ENCODE data around the gene HACE1. TPM values are rescaled to one million over a fixed set of nuclear protein-coding genes. Genes with fewer than 3 reads are reported as not detected.

HACE1 gene
- total RNA-seq, 6 donors from 2014 or later = 6.3 to 25.3 (median 14.7) TPM

DNA sequence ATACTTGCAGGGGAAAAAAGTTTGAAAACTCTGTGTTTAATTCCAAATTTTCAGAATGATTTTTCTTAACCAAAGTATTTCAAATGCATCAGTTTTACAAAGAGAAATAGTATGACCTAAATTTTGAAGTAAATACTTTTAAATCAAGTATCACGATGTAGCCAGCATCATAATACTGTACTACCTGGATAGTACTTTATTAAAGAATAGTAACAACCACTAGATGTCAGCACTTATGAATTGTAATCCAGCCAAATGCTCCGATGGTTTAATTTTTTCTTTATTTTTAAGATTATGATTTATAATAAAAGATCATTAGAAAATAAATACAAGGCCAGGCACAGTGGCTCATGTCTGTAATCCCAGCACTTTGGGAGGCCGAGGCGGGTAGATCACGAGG, 37.2 kb upstream of the HACE1 start:
- Histone ChIP-seq H3K4me1 (no peaks in the 10 kb centered on the region), H3K4me3 (no peak overlapping the region), H3K9me3 (no peaks in the 10 kb centered on the region), H3K27me3 (no peaks in the 10 kb centered on the region), H3K36me3 (no peaks in the 10 kb centered on the region), H3K27ac (no peak overlapping the region)
- WGBS, 2 donors = 71 to 73% methylated on average over 5 of the region's 5 CpGs
- TF ChIP-seq EP300 (IDR thresholded peaks at IDR 0.05) = no peak
- no peak for TF ChIP-seq POLR2AphosphoS5 (IDR thresholded peaks at IDR 0.05)
- TF ChIP-seq, protein P1, sequence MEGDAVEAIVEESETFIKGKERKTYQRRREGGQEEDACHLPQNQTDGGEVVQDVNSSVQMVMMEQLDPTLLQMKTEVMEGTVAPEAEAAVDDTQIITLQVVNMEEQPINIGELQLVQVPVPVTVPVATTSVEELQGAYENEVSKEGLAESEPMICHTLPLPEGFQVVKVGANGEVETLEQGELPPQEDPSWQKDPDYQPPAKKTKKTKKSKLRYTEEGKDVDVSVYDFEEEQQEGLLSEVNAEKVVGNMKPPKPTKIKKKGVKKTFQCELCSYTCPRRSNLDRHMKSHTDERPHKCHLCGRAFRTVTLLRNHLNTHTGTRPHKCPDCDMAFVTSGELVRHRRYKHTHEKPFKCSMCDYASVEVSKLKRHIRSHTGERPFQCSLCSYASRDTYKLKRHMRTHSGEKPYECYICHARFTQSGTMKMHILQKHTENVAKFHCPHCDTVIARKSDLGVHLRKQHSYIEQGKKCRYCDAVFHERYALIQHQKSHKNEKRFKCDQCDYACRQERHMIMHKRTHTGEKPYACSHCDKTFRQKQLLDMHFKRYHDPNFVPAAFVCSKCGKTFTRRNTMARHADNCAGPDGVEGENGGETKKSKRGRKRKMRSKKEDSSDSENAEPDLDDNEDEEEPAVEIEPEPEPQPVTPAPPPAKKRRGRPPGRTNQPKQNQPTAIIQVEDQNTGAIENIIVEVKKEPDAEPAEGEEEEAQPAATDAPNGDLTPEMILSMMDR (IDR thresholded peaks at IDR 0.05) = no peak
- TF ChIP-seq POLR2A (IDR thresholded peaks at IDR 0.05) = no peak
- ATAC-seq (ENCODE audit: low FRiP score in 2 of 2) (no peak), DNase-seq (no peak)

GRCh38 chr6:104888066-104888465, 28.3 kb upstream of the HACE1 start:
- H3K27ac ChIP-seq = no peak overlapping the region
- H3K4me1 ChIP-seq = no peaks in the 10 kb centered on the region
- H3K9me3 ChIP-seq = peaks cover 0 to 7% (median 0%) of the 10 kb centered on the region in 4 donors
- no peaks in the 10 kb centered on the region for H3K36me3 ChIP-seq
- no peak for DNase-seq
- no peak overlapping the region for H3K4me3 ChIP-seq
- WGBS, 2 donors = 79 to 83% methylated on average over 3 of the region's 3 CpGs
- TF ChIP-seq POLR2A (IDR thresholded peaks at IDR 0.05) (no peak), POLR2AphosphoS5 (IDR thresholded peaks at IDR 0.05) (no peak)
- TF ChIP-seq, protein P1 (IDR thresholded peaks at IDR 0.05) = no peak
- ATAC-seq (ENCODE audit: low FRiP score in 2 of 2) = no peak
- H3K27me3 ChIP-seq = no peaks in the 10 kb centered on the region

- Histone ChIP-seq H3K4me1 (no peaks in the 10 kb centered on the region), H3K27ac (no peak overlapping the region), H3K9me3 (peaks cover 0 to 7% (median 0%) of the 10 kb centered on the region in 4 donors), H3K4me3 (no peak overlapping the region), H3K36me3 (no peaks in the 10 kb centered on the region), H3K27me3 (no peaks in the 10 kb centered on the region)
- TF ChIP-seq EP300 (IDR thresholded peaks at IDR 0.05) = no peak
- no peak for TF ChIP-seq POLR2A (IDR thresholded peaks at IDR 0.05)
- no peak for TF ChIP-seq POLR2AphosphoS5 (IDR thresholded peaks at IDR 0.05)
- TF ChIP-seq, protein P1 (IDR thresholded peaks at IDR 0.05) = no peak
- no peak for ATAC-seq (ENCODE audit: low FRiP score in 2 of 2)
- 53 to 62% methylated on average over 7 of the region's 7 CpGs for WGBS, 2 donors
- DNase-seq = no peak
Observed at GRCh38 chr6:104887350-104887749, 27.6 kb upstream of the HACE1 start.

DNA sequence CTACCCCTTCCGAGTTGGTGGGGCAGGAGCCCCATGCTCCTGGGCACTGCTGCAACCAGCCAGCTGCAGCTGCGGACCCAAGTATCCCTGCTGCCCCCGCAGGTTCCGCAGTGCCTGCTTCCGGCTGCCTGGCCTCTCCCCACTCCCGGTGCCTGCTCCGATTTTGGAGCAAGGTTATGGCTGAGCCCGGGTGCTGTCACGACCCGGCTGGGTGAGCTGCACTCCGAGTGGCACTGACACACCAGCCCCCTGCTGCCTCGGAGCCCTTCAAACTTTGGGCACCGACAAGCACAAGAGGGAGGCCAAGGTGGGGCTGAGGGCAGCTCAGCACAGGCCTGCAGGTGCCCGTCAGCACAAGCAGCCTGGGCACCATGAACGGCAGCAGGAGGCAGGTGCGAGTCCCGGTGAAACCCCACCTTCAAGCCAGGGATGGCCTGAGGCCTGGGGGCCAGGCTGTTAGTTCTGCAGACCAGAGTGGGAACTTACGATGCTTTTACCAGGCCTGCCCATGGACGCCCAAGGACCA, 25.9 kb upstream of the HACE1 start:
- Histone ChIP-seq H3K4me1 (no peaks in the 10 kb centered on the region), H3K27me3 (no peaks in the 10 kb centered on the region), H3K36me3 (no peaks in the 10 kb centered on the region), H3K27ac (no peak overlapping the region), H3K9me3 (peaks cover 0 to 7% (median 0%) of the 10 kb centered on the region in 4 donors), H3K4me3 (no peak overlapping the region)
- DNase-seq = no peak
- ATAC-seq (ENCODE audit: low FRiP score in 2 of 2) = no peak
- TF ChIP-seq POLR2AphosphoS5 (IDR thresholded peaks at IDR 0.05) (no peak), EP300 (IDR thresholded peaks at IDR 0.05) (no peak)
- TF ChIP-seq, protein P1 (IDR thresholded peaks at IDR 0.05) = no peak
- WGBS, 2 donors = 85 to 87% methylated on average over 8 to 18 of the region's 19 CpGs

DNA sequence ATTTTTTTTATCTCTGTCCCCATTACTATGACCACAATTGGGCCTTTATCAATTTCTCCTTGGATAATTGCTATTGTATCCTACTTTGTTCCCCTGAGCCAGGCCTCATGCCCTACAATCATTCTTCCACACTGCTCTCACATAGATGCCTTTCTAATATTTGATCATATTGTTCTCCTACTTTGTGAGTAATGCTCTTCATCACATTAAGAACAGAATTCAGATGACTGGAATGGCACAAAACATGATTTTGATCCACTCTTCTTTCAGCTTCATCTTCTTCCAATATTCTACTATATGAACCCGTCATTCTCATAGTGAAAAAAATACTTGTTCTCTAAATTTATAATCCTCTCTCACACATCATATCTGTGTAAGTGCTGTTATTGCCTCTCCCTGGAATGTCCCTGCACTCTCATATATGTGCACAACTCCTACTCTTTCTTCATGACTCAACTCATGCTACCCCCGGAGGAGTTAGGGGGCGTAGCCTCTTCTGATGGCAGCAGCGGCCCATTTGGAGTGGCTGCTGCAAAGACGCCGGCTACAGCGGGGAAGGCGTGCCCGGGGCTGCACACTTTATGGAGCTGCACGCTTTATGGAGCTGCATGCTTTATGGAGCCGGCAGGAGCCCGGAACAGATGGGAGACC, 25.3 kb upstream of the HACE1 start:
- DNase-seq (peak in 1 of 2 donors; percentile 47), ATAC-seq (ENCODE audit: low FRiP score in 2 of 2) (peak; percentile 23 to 31)
- TF ChIP-seq, protein P1 (IDR thresholded peaks at IDR 0.05) = no peak
- TF ChIP-seq POLR2AphosphoS5 (IDR thresholded peaks at IDR 0.05) (no peak), POLR2A (IDR thresholded peaks at IDR 0.05) (no peak), EP300 (IDR thresholded peaks at IDR 0.05) (no peak)
- H3K36me3 ChIP-seq = no peaks in the 10 kb centered on the region
- WGBS, 2 donors = 56 to 60% methylated on average over 10 to 12 of the region's 12 CpGs
- no peaks in the 10 kb centered on the region for H3K4me1 ChIP-seq
- peaks cover 0 to 7% (median 0%) of the 10 kb centered on the region in 4 donors for H3K9me3 ChIP-seq
- no peaks in the 10 kb centered on the region for H3K27me3 ChIP-seq
- H3K4me3 ChIP-seq = no peak overlapping the region
- no peak overlapping the region for H3K27ac ChIP-seq
